GM18505 (cell line): Measurements from ENCODE around the gene TOLLIP.

Experiments
- ATAC-seq: cut with Tn5 transposase; IDR thresholded peaks from one replicate; pipeline ENCODE4 v1.9.1; 2021; ENCODE audit not compliant: unreplicated experiment
- POLR2A ChIP-seq: IDR thresholded peaks from 4 replicates; pipeline ENCODE4 v1.6.1; 2011; ENCODE audit warnings: borderline replicate concordance; ENCODE audit not compliant: insufficient read depth, insufficient read length; ENCODE audit errors: extremely low read depth

Gene TOLLIP

DNA sequence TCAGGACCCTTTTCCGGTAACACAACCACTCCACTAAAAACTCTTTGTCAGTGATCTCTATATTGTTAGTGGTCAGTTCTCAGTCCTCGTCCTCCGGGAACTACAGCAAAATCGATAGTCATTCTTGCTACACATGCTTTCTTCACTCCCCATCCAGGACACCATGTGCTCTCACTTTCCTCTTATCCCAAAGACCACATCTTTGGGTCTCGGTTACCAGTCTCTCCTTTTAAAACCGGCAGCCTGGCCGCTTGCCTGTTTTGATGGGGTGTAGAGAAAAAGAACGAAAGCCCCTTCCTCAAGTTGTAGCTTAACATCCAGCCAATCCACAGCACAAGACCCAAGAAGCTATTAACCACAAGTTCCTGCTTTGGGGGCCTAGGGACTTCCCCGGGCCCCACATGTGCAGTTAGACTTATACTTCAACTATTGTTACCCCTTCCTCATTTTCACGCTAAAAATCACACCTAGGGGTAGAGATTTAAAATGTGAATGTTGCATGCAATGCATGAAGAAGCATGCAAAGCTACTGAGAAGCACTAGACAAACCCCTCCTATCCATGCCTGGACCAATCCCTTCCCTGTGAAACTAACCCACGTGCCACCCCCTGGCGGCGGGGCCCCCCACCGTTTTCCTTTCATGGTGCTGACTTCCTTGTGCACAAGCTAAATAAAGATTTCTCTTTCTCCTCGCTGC lies 1.5 kb upstream of the TOLLIP start:
- no peak for ATAC-seq
- no peak for TF ChIP-seq POLR2A

GRCh38 chr11:1310318-1310687 lies 871 bp upstream of the TOLLIP start:
- no peak for ATAC-seq
- no peak for TF ChIP-seq POLR2A

- TF ChIP-seq POLR2A = no peak
- peak; percentile 47 for ATAC-seq
Measured at GRCh38 chr11:1308743-1309497, 512 bp downstream of the TOLLIP start.

- no peak for TF ChIP-seq POLR2A
- no peak for ATAC-seq
Measured at GRCh38 chr11:1307998-1308742, 1.3 kb downstream of the TOLLIP start.

DNA sequence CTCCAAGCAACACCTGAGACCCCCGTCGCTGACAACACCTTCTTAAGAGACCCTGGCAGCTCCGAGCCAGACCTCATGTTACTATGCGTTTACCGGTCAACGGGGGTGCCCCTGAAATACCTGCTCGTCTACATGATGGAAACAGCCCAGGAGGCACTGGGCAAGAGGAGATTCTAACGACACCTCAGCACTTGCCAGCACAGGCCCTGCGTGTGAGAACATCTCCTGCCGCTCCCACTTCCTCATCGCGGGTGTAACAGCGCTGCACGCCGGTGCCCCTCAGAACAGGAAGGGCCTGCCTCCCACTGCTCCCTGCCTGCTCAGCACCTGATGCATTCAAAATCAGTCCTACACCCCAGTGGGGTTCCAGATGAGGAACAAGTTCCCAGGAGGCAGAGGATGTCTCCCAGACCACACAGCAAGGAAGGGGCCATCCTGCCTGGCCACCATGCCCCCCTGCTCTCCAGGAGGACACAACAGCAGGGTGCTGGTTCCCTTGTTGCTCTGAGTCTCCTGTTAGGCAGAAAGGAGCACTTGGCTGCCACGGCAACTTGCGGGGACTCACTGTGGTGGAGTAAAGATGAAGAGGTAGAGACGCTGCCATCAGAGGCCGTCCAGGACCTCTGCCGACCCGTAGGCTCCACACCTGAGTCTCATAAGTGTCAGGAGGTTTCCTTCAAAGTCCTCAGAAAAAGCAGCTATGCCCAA lies 2.1 kb downstream of the TOLLIP start:
- TF ChIP-seq POLR2A = no peak
- no peak for ATAC-seq

- no peak for TF ChIP-seq POLR2A
- no peak for ATAC-seq
Measured at GRCh38 chr11:1306186-1307162, 3.0 kb downstream of the TOLLIP start.

- no peak for ATAC-seq
- TF ChIP-seq POLR2A = no peak
Measured at GRCh38 chr11:1305501-1306056, 3.9 kb downstream of the TOLLIP start.

GRCh38 chr11:1305063-1305495 lies 4.4 kb downstream of the TOLLIP start:
- no peak for ATAC-seq
- TF ChIP-seq POLR2A = no peak

DNA sequence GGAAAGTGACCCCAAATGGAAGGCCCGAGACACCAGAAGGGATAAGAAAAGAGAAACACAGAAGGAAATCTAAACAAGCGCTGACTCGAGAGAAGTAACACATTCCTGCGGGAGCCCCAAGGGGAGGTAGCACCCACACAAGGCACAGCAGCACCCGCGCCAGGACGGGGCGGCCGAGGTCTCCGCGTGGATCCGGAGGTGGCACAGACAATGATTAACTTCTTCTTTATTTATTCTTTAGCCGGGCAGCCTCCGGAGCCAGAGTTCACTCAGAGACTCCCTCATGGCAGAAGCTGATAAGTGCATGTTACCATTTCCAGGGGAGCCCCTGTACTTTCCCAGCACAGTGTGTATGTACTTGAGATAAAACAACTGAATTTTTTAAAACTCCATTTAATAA lies 5.1 kb downstream of the TOLLIP start:
- TF ChIP-seq POLR2A = no peak
- no peak for ATAC-seq

GRCh38 chr11:1303973-1304372 lies 5.5 kb downstream of the TOLLIP start:
- no peak for ATAC-seq
- no peak for TF ChIP-seq POLR2A

DNA sequence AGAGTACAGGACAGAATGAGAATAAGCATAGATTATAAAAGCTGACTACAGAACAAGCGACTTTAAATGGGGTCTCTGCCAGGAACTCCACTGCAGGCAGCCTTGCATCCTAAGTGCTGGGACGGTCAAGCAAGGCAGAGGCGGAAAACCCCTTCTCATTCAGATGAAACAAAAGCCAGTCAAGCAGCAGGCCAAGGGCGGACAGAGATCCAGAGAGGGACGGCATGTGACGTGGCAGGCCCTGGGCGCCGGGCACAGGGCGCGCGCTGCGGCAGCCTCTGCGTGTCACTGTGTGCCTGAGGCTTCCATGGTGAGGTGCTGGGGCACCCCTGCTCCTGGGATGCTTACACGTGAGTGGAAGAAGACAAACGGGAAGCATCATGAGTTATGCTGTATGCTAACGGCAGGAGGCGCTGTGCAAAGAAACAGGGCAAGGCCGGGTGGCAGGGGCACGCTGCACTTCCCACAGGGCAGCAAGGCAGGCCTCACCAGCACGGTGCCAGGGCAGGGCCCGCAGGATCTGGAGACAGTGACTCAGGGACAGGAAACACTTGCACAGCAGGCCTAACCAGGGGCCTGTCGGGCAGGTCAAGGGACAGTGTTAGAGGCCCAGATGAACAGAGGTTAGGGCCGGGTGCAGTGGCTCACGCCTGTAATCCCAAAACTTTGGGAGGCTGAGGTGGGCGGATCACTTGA lies 6.2 kb downstream of the TOLLIP start:
- ATAC-seq = no peak
- TF ChIP-seq POLR2A = no peak

GRCh38 chr11:1302461-1303125 lies 6.8 kb downstream of the TOLLIP start:
- TF ChIP-seq POLR2A = no peak
- no peak for ATAC-seq
